ENCODE measurements around the gene KIF13A.
"Not testable (repeated sequence)": the region's sequence is repeated elsewhere in the genome, so short reads cannot be mapped to it uniquely, and the experiment has no call there.

Gene KIF13A

DNA sequence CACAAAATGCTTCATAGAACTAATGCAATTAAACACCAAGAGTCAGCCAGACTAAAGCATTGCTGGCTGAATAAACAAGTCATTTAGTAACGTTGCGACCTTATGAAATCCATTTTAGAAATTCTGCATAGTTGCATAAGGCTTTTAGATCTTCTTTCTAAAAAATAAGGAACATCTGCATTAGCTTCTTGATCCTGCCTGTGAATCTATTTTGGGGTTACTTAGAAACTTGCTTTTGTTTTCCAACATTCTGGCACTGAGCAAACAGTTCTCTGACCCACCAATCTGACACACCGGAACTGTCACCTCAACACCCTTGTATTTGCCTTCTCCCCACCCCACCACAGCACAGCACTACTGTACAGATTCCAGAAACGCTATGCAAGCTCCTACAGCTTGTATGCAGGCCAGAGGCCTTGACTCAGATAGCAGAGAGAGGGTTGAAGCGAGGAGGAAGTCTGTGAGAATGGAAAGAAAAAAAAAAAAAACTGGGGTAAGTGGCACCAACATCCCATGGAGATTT is 55.0 kb downstream of the KIF13A start:
- no peak for DNase-seq (ENCODE audit: low read depth in 2 of 2)

DNA sequence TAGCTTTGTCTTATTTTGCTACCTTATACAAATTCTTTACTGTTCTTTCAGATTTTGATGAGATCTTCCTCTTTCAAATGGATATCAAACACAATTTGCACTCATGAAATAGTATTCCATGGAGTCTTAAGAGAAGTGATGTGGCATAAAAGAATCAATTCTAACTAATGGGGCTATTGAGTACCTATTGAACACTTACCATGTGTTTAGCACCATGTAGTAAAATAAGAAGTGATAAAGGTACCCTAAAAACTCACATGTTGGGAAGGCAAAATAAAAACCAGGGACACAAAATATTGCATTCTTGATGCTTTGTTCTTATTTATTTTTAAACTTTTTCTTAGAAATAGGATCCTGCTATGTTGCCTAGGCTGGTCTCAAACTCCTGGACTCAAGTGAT is 56.2 kb downstream of the KIF13A start:
- no peak for DNase-seq (ENCODE audit: low read depth in 2 of 2)

GRCh38 chr6:17930321-17930993 is 57.0 kb downstream of the KIF13A start:
- no peak for DNase-seq (ENCODE audit: low read depth in 2 of 2)

DNA sequence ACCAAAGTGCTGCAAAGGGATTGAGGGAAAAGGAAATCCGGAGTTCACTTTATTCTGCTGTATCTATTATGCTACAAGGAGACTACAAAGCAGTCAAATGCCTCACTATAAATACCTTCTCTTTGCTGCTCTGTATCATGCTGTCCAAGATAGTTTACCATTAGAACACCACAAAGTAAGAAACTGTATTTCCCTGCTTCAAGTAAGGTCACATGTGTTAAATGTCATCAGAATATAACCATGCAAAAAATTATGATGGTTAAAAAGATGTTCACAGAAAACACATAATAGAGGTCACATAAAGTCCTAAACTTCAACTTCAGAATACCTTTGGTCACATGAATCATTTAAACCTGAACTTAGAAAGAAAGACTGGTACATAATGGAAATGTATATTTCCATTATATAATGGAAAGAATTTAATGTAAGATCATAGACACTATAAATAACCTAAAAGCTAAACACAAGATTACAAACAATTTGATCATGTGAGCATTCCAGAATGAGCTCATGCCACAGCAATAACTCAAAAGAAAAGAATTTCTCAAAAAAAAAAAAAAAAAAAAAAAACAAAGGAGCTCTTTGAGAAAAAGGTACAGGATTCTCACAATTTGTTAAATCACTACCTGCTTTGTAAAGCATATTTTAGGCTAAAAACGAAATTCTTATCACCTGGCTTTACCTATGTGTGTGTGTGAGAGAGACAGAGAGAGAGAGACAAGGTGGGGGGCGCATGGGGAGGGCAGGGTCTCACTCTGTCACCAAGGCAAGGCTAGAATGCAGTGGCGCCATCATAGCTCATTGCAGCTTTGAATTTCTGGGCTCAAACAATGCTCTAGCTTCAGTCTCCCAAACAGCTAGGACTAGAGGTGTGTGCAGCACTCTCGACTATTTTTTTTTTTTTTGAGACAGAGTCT is 58.7 kb downstream of the KIF13A start:
- DNase-seq (ENCODE audit: low read depth in 2 of 2), result no peak

- DNase-seq (ENCODE audit: low read depth in 2 of 2), result no peak
Observed at GRCh38 chr6:17927705-17928104, 59.7 kb downstream of the KIF13A start.

DNA sequence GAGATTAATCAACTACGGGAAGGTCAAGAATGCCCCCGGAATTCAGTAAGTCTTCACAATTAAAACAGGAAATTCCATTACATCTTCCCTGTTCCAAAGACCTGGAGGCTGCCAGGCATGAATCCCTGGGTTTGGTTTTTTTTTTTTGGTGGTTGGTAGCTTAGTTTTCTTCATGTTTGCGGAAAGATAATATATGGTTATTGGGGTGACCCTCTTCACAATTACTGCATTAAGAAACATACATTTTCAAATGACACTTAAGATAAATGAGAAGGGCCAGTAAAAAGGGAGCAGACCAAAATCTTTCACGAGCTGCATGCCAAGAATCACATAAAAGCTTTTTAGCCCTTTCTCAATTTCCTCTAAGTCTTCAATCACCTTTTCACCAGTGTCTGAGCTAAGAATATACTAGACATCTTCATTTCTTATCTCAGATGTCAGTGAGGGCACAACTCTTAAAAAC is 64.0 kb downstream of the KIF13A start:
- DNase-seq (ENCODE audit: low read depth in 2 of 2), result no peak

DNA sequence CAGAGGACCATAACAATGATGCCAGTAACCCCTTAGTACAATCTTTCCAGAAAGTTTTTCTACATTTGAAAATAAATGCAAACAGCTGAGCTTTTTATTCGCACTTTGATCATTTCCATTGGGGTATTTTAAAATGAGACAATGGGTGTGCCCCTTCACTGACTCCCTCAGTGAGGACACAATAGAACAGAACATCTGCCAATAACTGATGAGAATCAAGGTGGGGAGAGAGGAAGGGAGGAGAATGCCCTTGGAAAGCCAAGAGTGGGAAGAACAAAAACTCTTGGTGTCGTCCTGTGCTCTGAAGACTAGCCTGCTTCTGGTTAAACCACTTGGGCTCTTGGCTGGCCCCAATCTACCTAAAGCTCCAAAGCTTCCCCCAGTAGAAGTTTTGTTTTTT is 66.0 kb downstream of the KIF13A start:
- no peak for DNase-seq (ENCODE audit: low read depth in 2 of 2)

- DNase-seq (ENCODE audit: low read depth in 2 of 2), result no peak
Observed at GRCh38 chr6:17919496-17919895, 67.9 kb downstream of the KIF13A start.

- no peak for DNase-seq (ENCODE audit: low read depth in 2 of 2)
Observed at GRCh38 chr6:17917837-17918763, 69.3 kb downstream of the KIF13A start.

DNA sequence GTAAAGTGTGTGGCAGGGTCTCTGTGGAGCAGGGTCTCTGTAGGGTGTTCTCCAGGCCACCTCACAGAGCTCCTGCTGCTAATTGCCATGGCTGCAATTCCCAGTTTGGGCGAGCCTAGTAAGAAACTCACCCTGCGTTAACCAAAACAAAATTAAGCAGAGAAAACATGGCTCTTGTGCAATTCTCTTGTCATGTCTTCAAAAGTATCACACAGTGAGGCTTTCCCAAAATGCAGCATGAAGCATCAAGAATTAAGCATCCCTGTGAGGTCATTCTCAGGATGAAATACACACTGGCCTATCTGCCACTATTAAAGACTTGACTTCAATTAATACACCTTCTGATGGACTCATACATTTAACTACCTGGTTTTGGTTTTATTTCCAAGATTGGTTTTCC is 72.8 kb downstream of the KIF13A start:
- DNase-seq (ENCODE audit: low read depth in 2 of 2), result no peak

GRCh38 chr6:17912521-17912920 is 74.9 kb downstream of the KIF13A start:
- no peak for DNase-seq (ENCODE audit: low read depth in 2 of 2)

- DNase-seq (ENCODE audit: low read depth in 2 of 2), result not testable (repeated sequence)
Observed at GRCh38 chr6:17911656-17912055, 75.8 kb downstream of the KIF13A start.

DNA sequence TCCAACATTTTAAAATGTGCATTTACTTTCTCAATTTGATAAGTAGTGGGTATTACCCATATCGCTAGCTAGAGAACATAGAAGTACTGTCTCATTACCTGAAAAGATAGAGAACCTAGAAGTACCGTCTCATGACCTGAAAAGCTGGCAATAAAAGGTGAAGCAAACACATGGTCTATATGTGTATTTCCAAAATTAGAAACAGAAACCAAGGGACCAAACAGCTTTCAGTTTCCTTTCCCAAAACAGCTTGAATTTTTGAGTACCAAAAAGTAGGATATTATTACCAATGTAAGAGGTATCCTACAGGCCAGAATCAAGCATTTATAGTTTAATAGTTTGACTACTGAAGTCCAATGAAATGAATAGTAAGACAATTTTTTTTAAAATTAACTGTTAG is 77.2 kb downstream of the KIF13A start:
- no peak for DNase-seq (ENCODE audit: low read depth in 2 of 2)

DNA sequence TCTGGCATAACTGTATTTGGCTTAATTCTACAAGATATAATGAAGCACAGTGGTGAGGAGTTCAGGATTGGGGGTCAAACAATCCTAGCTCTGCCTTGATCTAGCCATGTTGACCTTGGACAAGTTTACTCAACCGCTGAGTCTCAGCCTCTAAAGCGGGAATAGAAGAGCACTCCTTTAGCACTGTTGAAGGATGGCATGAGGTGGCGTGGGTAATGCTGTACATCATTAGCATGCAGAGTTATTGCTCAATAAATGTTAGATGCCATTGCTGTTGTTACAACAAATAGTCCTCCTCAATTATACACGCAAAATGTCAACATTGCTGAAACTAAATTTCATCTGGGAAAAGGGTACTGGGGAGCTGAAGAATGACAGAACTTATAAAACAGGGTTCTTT is 78.6 kb downstream of the KIF13A start:
- no peak for DNase-seq (ENCODE audit: low read depth in 2 of 2)

- DNase-seq (ENCODE audit: low read depth in 2 of 2), result no peak
Observed at GRCh38 chr6:17907406-17908229, 79.8 kb downstream of the KIF13A start.

GRCh38 chr6:17905611-17906592 is 81.5 kb downstream of the KIF13A start:
- DNase-seq (ENCODE audit: low read depth in 2 of 2), result no peak

- DNase-seq (ENCODE audit: low read depth in 2 of 2), result no peak
Observed at GRCh38 chr6:17904491-17905120, 82.8 kb downstream of the KIF13A start.

DNA sequence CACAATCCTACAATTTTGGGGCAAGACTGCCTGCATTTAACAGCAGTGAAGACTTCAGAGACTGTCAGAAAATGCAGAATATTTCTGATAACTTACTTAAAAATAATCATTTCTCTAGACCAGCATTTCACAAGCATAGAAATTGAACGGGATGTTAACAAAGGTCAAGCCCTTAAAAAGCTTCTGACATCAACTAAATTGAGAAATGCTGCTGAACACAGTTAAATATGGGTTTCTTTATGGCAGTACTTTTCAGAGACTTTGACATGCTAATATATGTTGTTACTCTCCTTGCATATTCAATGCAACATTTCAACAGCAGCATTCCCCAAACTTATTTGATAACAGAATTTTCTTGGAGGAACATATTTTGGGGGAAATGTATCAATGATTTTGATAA is 84.5 kb downstream of the KIF13A start:
- DNase-seq (ENCODE audit: low read depth in 2 of 2), result no peak

- DNase-seq (ENCODE audit: low read depth in 2 of 2), result no peak
Observed at GRCh38 chr6:17901493-17901892, 85.9 kb downstream of the KIF13A start.
